Esophagus mucosa (tissue), 1 donor: ENCODE measurements around the gene KLK4. TPM values are rescaled to one million over a fixed set of nuclear protein-coding genes. Genes with fewer than 3 reads are reported as not detected.
"Not testable (repeated sequence)": the region's sequence is repeated elsewhere in the genome, so short reads cannot be mapped to it uniquely, and the experiment has no call there.

Experiments
- ATAC-seq: fragments of 200-7000 bp; cut with Tn5 transposase; one replicate; pipeline ENCODE4 v1.9.1; 2020
- total RNA-seq: library from RNA; stranded (reverse); gene quantifications from one replicate; pipeline ENCODE4 v1.2.4, GENCODE V29; 2023
- donor health status: DM: yes; HTN: yes; CAD: no.

KLK4 gene
- total RNA-seq, 1 donor from 2014 or later = not detected

GRCh38 chr19:50912727-50913716 is 1.8 kb upstream of the KLK4 start:
- no peak for ATAC-seq

DNA sequence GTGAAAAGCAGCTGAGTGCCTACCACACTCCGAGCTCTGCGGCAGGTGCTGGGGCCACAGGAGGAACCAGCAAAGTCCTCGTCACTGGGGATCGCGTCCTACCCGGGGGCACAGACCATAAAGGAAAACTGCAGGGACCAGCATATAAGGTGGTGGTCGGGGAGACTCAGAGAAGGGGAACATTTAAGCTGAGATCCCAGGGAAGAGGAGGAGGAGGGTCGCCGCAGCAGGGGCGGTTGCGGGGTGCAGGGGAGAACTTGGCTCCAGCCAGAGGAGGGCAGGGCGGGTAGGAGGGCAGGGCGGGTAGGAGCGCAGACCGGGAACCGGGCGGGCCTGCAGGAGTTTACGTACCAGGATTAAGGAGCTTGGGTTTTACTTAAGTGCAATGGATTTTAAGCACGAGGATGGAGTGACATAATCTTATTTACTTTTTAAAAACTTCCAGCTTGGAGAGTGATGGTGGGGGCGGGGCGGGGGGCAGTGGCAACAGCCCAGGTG is 956 bp upstream of the KLK4 start:
- no peak for ATAC-seq

- ATAC-seq = no peak
These were observed 473 bp downstream of the KLK4 start for GRCh38 chr19:50910722-50911121.

- ATAC-seq = peak; percentile 91
These were observed 1.7 kb downstream of the KLK4 start for GRCh38 chr19:50909240-50910070.

GRCh38 chr19:50908336-50908735 is 2.9 kb downstream of the KLK4 start:
- ATAC-seq = no peak

GRCh38 chr19:50906217-50906616 is 5.0 kb downstream of the KLK4 start:
- ATAC-seq = peak; percentile 30

GRCh38 chr19:50902640-50903039 is 8.6 kb downstream of the KLK4 start:
- no peak for ATAC-seq

DNA sequence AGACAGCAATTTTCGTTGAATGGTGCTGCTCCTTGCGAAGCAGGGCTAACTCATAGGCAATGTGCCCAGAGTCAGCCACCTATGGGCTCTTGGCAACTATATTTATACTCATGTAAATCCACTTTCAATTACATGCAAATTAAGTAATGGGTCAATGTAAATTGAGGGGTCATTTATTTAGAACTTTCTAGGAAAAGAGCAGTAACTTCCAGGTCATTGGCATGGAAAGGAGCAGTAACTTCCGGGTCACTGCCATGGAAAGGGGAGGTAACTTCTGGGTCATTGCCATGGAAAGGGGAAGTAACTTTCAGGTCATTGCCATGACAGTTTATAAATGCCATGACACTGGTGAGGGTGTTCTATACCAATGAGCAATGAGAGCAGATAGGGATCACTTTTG is 11.6 kb downstream of the KLK4 start:
- no peak for ATAC-seq

DNA sequence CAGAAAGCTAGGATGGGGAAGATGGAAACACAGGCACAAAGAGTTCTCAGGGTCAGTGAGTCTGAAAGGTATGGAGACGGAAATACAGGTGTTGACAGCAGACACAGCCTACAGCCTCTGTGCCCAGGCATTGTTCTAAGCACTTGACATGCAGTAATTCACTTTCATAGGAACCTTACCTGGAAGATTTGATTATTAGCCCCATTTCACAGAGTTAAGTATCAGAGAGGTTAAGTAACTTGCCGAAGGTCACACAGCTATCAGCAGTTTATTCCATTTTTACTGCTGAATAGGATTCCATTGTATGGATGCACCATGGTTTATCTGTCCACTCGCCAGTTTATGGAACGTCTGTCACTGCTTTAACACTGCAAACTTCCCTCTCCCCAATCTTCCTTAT is 13.2 kb downstream of the KLK4 start:
- ATAC-seq = no peak

DNA sequence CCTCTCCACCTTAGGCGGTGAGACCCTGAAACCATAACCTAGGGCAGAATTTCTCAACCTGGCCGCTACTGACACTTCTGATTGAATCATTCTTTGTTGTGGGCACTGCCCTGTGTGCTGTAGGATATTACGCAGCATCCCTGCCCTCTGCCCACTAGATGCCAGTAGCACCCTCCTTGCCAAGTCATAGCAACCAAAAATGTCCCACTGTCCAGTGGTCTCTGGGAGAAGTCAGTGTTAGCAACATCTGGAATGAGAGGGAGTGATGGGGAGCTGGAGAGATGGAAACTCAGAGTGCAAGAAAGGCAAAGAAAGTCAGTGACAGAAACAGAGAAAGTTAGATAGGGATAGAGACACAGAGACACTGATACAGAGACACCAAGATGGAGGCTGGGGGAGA is 13.6 kb downstream of the KLK4 start:
- no peak for ATAC-seq

DNA sequence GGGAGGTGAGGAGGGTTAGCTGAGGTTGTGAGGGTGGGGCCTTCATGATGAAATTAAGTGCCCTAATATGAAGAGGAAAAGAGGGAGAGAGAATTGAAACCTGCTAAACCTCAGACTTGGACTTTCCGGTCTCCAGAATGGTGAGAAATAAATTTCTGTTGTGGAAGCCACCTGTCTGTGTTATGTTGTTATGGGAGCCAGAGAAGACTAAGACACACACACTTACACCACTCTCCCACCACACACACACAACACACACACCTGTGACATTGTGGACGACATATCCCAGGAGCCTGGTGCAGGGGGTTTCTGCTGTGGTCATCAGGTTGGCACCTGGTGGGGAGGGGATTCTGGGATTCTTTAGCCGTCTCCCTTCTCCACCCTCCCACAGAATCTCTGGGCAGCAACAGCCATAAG is 14.0 kb downstream of the KLK4 start:
- no peak for ATAC-seq

GRCh38 chr19:50896591-50897190 is 14.5 kb downstream of the KLK4 start:
- ATAC-seq = peak; percentile 99

GRCh38 chr19:50896089-50896590 is 15.1 kb downstream of the KLK4 start:
- not testable (repeated sequence) for ATAC-seq

DNA sequence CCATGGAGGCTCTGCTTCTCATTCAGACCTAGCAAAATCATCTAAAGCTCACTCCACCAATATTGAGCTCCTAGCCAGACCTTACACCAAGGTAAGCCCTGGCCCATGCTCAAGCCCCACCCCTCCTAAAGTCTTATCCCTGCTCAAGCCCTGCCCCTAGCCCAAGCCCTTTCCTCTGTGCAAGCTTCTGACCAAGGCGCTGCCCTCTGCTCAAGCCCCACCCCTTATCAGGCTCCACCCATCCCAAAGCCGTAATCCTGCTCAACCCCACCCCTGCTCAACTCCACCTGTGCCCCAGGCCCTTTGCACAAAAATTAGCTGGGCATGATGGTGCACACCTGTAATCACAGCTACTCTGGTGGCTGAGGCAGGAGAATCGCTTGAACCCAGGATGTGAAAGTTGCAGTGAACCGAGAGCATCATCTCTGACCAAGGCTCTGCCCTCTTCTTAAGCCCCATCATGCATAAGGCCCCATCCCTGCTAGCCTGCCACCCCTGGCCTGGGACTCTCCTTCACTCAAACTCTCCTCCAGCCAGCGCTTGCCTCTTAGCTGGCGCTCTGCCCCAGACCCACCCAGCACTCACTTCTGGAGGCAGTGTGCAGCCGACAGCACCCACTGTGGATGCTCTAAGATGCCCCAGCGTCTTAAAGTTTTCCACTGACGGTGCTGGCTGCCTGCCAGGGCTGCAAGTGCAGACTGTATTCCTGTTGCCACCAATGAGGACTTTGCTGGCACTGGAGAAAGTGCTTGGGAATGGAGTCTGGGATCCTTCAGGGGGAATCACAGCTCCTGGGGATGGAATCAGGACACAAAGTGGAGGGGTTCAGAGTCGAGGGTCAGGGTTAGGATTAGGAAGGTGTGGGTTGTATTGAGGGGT is 16.5 kb downstream of the KLK4 start:
- no peak for ATAC-seq

GRCh38 chr19:50893047-50893736 is 18.0 kb downstream of the KLK4 start:
- no peak for ATAC-seq

DNA sequence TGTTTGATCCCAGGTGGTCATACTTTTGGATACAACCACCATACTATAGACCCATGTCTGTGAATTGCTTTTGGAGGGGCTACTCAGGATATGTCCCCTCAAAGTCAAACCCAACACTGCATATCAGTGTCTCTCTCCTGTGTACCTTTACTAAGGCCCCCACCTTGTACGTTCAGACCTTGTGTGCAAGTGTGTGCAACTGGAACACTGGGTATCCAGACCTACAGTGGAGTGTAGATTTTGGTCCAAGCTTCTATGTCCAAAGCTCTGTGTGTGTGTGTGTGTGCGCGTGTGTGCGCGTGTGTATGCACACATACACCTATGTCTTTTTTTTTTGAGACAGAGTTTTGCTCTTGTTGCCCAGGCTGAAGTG is 20.0 kb downstream of the KLK4 start:
- ATAC-seq = no peak

- no peak for ATAC-seq
These were observed 20.6 kb downstream of the KLK4 start for GRCh38 chr19:50890422-50891252.

DNA sequence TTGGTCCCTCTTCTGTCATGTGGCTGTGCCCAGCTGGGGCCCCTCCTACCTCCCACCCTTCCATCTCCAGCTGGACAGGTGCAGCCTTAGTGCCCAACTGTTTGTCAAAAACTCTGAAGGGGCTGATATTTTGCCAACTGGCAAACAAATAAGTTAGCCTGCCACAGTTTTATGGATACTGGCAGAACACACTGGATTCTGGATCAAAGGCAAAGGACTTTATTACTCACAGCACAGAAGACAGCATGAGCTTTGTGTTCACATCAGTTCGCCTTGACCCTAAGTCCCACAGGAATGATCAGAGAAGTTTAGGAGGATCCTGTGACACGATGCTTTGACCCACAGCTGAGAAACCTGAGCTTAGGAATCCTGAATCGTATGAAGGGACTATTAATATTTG is 21.6 kb downstream of the KLK4 start:
- no peak for ATAC-seq

- no peak for ATAC-seq
These were observed 29.0 kb downstream of the KLK4 start for GRCh38 chr19:50882188-50882587.

GRCh38 chr19:50880241-50880640 is 31.0 kb downstream of the KLK4 start:
- no peak for ATAC-seq
